ENCODE data around the gene TMEM156. TPM values are rescaled to one million over a fixed set of nuclear protein-coding genes. Genes with fewer than 3 reads are reported as not detected.

Gene TMEM156
- polyA plus RNA-seq, 1 donor from 2014 or later = not detected

- Histone ChIP-seq H3K9me2 (ENCODE audit: insufficient read depth, low read length) (no peaks in the 10 kb centered on the region), H3K9ac (ENCODE audit: low read length) (no peak overlapping the region), H3K4me3 (ENCODE audit: low read length) (no peak overlapping the region), H3K79me2 (replicated peaks; ENCODE audit: insufficient read depth, low read length) (no peaks in the 10 kb centered on the region), H2AFZ (ENCODE audit: low read depth, low read length) (no peak overlapping the region), H3K36me3 (ENCODE audit: insufficient read depth, low read length) (no peaks in the 10 kb centered on the region), H3K4me2 (ENCODE audit: low read length) (no peak overlapping the region), H3K27ac (ENCODE audit: low read length) (no peak overlapping the region), H3K9me3 (ENCODE audit: low read length) (no peaks in the 10 kb centered on the region), H3K27me3 (ENCODE audit: insufficient read depth, low read depth, low read length) (no peaks in the 10 kb centered on the region), H4K20me1 (ENCODE audit: insufficient read depth) (no peaks in the 10 kb centered on the region), H3F3A (ENCODE audit: insufficient read depth, low read length, poor library complexity, severe bottlenecking) (no peaks in the 10 kb centered on the region)
- TF ChIP-seq EZH2 (IDR thresholded peaks at IDR 0.05; ENCODE audit: borderline replicate concordance, insufficient read depth, low read length, poor library complexity, severe bottlenecking) (no peak), SMC3 (conservative IDR thresholded peaks at IDR 0.05; ENCODE audit: poor library complexity) (no peak), MXI1 (conservative IDR thresholded peaks at IDR 0.05; ENCODE audit: poor library complexity, severe bottlenecking) (no peak), EP300 (conservative IDR thresholded peaks at IDR 0.05; ENCODE audit: poor library complexity, severe bottlenecking) (no peak), CTCF (IDR thresholded peaks at IDR 0.05; ENCODE audit: poor library complexity, severe bottlenecking) (no peak), TAF1 (IDR thresholded peaks at IDR 0.05; ENCODE audit: low read depth) (no peak), REST (IDR thresholded peaks at IDR 0.05; ENCODE audit: borderline replicate concordance) (no peak), RAD21 (conservative IDR thresholded peaks at IDR 0.05) (no peak)
Observed at GRCh38 chr4:38979511-38980230, 52.5 kb downstream of the TMEM156 start.

- Histone ChIP-seq H3K4me3 (ENCODE audit: low read length) (no peak overlapping the region), H3K36me3 (ENCODE audit: insufficient read depth, low read length) (no peaks in the 10 kb centered on the region), H4K20me1 (ENCODE audit: insufficient read depth) (no peaks in the 10 kb centered on the region), H3K79me2 (replicated peaks; ENCODE audit: insufficient read depth, low read length) (no peaks in the 10 kb centered on the region), H3F3A (ENCODE audit: insufficient read depth, low read length, poor library complexity, severe bottlenecking) (no peaks in the 10 kb centered on the region), H3K9ac (ENCODE audit: low read length) (no peak overlapping the region), H3K4me2 (ENCODE audit: low read length) (no peak overlapping the region), H3K9me2 (ENCODE audit: insufficient read depth, low read length) (no peaks in the 10 kb centered on the region), H2AFZ (ENCODE audit: low read depth, low read length) (no peak overlapping the region), H3K27me3 (ENCODE audit: insufficient read depth, low read depth, low read length) (no peaks in the 10 kb centered on the region), H3K9me3 (ENCODE audit: low read length) (no peaks in the 10 kb centered on the region), H3K27ac (ENCODE audit: low read length) (no peak overlapping the region)
- TF ChIP-seq EZH2 (IDR thresholded peaks at IDR 0.05; ENCODE audit: borderline replicate concordance, insufficient read depth, low read length, poor library complexity, severe bottlenecking) (no peak), EP300 (conservative IDR thresholded peaks at IDR 0.05; ENCODE audit: poor library complexity, severe bottlenecking) (no peak), RAD21 (conservative IDR thresholded peaks at IDR 0.05) (no peak), SMC3 (conservative IDR thresholded peaks at IDR 0.05; ENCODE audit: poor library complexity) (no peak), REST (IDR thresholded peaks at IDR 0.05; ENCODE audit: borderline replicate concordance) (no peak), POLR2AphosphoS5 (IDR thresholded peaks at IDR 0.05) (no peak)
Observed at GRCh38 chr4:38979081-38979480, 53.1 kb downstream of the TMEM156 start.

Measured in neural cell (in vitro differentiated cells).